Activated T-cell treated with anti-CD3 and anti-CD28 coated beads for 48 hours (primary cell): ENCODE data around the gene TMIGD1.
A peak's percentile ranks its signal among the peaks of the same experiment; 100 is the strongest.

Source experiments
- DNase-seq: peaks from one replicate; pipeline ENCODE4 v3.0.0-alpha.2; 2020; ENCODE audit warnings: low read depth

Gene TMIGD1, protein sequence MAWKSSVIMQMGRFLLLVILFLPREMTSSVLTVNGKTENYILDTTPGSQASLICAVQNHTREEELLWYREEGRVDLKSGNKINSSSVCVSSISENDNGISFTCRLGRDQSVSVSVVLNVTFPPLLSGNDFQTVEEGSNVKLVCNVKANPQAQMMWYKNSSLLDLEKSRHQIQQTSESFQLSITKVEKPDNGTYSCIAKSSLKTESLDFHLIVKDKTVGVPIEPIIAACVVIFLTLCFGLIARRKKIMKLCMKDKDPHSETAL

DNA sequence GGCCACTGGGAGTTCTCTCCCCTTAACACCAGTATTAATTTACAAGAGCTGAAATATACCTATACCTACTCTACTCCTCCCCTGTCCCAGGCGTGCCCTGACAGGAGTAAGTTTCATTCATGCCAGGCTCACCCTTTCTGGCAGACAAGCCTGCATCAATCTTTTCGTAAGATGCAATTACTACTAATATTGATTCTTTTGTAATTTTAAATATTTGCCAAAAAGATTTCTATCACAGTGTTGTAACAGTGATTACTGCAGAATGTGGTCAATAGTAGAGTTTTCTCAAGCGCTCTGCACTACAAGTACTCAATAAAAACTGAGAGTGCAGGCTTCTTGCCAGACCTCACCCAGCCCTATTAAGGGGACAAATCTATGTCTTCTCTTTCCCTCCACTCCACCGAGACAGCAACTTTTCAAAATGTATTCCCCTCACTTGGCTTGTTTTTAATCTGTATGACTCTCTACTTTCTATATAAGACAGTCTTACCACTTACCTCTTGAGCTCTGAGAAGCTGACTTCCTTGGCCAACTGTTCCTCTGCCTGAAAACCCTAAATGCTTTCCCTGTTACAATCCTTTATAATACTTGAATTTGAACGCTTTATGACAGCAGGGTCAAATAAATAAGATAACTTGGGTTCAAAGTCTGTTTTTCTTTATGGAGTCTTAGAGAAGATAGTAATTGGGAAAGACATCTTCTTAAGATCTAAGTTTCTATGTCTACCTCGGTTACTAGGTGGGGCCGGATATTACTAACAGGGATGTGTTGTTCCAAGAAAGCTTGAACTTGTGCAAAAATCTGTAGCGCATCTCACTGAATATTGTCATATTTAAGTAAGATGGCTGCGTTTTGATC is at the start of gene TMIGD1:
Gene TMIGD1 (minus strand): TSS at position 555 of the 858 bp plus-strand sequence. CDS start 1,924 bp downstream, outside the sequence.
- DNase-seq = no peak

DNA sequence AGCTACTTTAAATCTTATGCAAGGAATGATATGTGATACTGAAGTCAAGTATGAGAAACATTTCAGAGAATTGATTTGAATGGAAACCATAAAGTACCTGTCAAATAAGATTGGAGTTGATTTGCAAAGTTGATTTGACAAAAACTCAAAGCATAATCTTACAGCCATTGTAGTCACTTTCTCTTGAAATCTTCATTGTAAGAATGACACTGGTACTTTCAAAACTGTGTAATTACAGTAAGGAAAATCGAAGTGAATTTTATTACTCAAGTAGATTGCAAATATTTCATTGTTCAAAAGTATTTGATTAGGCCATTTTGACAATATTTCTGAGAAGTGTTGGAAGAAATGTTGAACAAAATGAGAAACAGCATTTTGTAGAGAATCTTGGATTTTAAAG is 48.5 kb upstream of the TMIGD1 start:
- DNase-seq = no peak

DNA sequence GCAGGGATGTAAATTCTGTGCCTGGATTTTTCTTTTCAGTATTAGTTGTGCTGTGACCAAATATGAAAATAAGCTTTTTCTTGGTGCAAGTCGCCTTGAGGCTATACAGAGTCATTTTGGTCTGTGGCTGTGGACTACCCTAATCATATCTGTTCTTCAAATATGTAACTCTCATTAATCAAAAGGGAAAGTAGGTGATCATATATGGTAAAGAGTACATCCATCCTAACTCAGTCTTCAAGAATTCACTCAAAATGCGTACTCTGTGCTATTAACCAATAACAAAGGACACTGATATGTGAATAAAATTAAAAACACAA is 47.4 kb upstream of the TMIGD1 start:
- no peak for DNase-seq

DNA sequence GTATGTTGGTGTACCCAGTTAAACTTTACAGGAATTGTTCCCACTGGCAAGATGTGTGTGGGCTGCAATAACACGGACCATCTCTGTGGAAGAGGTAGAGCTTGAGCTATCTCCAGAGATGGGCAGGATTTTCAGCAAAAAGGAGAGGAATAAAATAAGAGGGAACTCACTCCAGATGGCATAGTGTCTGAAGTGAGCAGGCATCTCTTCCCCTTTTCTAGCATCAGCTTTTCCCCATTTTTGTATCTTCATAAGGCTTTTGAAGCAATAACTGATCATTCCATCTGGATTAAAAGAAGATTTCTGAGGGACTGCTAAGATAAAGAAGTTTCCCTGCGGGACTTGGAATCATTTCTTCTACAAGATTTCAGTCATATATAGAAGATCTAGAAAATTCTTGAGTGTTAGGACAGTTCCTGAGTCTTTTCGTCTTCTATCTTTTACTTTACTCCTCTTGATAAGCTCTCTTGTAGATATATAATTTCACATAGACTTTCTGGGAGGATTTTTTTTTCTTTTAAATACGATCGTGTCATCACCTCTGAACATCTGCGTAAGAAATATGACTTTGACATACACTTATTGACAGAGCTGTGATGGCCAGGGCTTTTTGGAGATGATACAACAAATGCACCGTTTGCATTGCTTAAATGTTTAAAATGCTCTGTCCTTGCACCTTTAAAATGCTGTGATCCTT is 46.9 kb upstream of the TMIGD1 start:
- DNase-seq = no peak

DNA sequence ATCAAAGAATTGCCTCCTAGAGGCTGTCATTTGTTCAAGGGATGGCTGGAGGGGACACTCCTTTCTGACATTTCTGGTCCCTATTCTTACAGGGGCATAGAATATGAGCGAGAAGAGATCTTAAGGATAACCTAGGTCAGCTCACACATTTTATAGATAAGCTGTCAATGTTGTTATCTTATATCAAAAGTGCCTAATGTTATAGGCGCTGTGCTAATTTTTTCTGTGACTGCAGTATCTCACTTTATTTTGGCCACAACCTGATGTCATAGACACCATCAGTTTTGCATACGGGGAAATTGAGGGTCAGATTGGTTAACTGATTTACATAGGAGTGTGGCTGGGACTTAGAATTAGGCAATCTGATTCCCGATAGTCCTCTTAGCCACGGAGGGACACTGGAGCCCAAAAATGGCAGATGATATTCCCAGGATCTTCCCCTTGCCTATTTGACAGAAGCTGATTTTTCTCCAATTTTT is 46.1 kb upstream of the TMIGD1 start:
- DNase-seq = no peak

DNA sequence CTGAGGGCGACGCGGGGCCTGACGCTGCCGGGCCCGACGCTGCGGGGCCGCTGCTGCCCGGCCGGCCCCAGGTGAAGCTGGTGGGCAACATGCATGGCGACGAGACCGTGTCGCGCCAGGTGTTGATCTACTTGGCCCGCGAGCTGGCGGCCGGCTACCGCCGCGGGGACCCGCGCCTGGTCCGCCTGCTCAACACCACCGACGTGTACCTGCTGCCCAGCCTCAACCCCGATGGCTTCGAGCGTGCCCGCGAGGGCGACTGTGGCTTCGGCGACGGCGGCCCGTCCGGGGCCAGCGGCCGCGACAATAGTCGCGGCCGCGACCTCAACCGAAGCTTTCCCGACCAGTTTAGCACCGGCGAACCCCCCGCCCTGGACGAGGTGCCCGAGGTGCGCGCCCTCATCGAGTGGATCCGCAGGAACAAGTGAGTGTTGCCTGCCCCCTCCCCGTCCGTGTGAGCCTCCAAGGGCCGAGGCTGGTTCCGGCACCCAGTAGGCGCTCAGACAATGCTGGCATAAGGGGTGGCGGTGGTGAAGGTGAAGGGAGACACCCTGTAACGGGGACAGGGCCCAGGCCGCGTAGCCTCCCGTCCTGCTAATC is 45.5 kb upstream of the TMIGD1 start:
- DNase-seq = peak; percentile 27

DNA sequence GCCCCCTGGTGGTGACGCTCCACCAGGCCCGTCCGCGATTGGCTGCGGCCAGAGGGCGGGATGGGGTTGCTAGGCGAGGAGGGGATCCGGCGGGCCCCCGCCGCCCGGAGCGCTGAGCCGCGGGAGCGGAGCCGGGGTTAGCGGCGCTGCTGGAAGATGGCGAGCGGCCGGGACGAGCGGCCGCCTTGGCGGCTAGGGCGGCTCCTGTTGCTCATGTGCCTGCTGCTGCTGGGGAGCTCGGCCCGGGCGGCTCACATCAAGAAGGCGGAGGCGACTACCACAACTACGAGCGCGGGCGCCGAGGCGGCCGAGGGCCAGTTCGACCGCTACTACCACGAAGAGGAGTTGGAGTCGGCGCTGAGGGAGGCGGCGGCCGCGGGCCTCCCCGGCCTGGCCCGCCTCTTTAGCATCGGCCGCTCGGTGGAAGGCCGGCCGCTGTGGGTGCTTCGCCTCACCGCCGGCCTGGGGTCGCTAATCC is 45.0 kb upstream of the TMIGD1 start, which contains the start of gene CPD:
Gene CPD (plus strand): TSS at position 103 of the 478 bp plus-strand sequence. CDS start 54 bp downstream, at position 157.
- peak; percentile 96 for DNase-seq

DNA sequence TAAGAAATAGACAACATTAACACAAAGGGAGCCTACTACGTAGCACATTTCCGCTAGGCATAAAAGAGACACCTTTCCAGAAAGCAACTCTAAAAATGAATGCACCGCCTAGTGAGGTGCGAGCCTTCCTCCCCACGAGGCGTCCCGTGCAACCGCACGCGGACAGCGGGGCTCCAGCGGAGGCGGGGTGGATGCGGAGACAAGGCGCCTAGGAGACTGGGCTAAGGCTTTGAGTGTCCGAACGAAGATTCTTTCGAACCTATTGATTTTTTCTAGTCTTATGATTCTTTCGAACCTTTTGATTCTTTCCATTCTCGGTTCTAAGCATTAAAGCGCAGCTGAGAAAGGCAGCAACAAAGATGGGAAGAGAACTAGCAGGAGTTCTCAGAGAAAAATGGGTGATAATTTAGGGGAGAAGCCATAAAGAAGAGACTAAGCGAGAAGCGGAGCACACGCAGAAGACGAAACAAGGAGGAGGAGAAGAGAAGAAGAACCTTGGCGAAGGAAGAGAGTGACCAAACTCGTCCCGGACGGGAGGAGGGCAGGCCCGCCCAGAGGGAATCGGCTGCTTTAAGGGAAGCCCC is 44.5 kb upstream of the TMIGD1 start:
- DNase-seq = peak; percentile 46

DNA sequence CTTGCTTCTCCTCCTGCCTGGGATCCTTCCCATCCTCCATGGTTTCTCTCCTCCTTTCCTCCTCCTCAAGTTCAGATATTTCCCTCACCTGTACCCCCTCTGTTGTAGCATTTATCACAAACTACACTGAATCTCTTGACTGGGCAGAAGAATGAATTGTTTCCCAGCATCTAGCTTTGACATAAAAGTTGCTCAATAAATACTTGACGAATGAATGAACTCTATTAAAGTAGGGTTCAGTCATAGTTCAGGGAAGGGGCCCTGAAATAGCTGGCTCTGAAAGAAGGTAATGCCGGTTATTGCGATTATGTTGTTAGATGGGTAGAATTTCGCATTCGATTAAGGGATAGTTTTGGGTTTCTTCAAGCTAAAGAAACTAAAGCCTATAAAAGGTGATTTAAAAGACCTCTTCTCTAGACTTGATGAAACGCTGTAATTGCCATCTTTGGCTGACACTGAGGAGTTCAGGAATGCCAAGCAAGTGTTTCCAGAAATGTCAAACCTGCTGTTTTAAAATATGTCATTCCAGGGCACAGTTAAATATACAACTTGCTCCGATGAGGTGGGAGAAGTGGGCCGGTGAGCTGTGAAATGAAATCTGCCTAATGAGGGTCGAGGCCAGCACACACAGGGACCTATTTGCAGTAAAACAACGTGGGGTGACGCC is 43.9 kb upstream of the TMIGD1 start:
- no peak for DNase-seq

DNA sequence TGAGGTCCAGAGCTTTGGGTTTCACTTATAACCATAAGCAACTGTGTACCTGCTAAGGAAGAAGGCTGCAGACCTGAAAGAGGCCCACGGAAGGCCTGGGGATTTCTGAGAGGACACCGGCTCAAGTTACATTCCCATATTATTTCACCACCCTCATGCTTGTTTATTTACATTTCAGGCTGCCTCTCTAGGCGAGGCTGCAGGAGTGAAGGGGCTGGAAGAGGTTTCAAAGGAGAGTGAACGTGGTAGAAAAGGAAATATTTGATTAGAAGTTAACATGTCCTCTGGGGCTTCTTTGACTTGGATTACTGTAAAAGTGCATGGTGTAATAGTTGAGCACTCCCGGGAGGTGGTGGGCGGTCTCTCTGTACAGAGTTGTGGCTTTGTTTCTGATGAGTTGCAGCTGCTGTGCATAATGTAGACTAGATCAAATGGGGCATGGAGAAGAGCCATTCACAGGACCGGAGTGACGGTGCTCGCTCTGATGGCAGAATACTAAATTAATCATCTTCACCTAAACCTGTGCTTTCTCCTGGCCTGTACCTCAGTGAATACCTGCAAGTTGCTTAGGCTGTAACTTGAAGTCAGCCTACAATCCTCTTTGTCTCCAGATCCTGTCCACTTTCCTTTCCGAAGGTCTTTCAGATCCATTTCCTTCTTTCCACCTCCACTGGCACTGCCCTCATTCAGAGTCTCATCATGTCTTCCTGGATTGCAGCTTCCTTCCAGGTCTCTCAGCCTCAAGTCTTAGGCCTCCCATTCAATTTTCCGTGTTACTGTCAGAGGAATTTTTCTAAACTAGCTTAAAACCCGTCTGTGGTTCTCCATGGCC is 43.0 kb upstream of the TMIGD1 start:
- DNase-seq = peak; percentile 57

DNA sequence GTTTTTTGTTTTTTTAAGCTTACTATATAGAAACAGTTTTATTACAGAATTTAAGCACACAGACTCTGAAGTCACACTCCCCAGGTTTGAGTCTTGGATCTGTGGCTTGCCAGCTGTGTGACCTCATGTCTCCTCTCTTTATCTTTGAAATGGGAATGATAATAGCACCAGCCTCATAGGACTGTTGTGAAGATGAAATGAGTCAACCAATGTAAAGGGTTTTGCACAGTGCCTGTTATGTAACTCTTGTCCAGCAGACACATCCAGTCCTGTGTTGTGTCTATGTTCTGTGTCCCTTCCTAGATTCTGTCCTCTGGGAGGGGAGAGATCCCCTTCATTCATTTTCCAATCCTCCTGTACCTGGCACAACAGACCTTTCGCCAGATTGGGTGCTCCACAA is 41.8 kb upstream of the TMIGD1 start:
- no peak for DNase-seq

DNA sequence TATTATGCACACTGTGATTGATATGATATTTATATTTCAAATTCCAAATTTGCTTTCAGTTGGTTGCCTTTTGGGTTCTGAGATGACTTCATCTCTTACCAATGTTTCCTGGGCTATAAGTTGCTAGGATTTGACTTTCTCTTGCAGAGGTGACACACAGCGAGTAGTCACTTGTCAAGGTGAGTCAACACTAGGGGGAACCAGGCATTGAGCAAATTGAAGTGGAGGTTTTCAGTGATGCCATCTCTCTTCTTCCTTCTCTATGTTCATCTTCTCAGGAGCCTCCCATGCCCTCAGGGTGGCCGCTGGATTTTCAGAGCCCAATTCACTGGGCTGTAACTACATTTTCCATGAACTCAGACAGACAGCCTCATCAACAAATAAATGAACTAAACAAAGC is 38.9 kb upstream of the TMIGD1 start:
- no peak for DNase-seq

DNA sequence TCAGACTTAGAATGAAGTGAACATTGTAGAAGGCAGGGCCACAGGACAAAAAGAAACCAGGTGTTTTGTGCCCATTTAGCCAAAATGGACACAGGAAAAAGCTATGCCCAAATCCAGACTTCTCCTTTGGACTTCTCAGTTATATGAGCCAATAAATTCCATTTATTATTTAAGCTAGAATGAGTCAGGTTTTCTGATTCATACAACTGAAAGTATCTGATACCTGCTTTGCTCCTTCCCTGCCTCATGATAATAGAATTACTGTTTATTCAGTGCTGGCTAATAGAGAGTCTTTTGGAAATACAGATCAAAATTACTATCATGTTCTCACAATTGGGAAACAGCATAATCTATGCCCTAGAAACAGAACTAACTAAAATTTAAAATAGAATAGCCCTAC is 36.1 kb upstream of the TMIGD1 start:
- DNase-seq = no peak

DNA sequence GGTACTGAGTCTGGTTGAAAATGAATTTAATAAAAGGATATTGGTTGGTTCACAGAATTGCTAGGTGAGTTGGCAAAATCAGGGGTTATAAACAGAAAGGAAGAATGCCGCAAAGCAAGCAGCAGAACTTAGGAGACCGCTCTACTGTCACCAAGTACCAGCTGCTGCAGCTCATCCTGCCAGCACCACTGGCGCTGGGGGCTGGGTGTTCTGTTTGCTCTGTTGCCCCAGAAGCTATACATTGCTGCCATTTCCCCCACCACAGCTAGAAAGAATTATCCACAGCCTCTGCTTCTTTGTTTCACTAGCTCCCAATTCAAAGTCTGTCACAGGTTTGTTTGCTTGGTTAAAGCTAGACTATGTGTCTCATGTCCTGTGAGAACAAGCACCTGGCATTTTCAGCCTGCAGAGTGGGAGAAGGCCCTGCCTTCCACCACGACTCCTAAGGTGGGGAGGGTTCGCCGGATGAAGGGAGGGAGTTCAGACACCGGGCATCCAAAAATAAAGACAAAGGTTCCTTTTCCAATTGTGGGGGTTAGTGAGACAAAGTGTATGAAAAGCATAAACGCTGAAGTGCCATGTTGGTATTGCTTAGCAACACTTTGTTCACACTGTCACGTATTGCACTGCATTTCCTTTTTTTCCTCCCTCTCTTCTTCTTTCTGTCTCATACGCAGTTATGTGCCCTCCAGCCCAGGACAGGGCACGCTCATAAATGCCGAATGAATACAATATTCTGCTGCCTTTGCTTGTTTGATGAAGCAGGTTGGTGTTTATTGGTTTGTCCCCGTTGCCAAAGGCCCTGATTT is 35.3 kb upstream of the TMIGD1 start:
- DNase-seq = no peak

DNA sequence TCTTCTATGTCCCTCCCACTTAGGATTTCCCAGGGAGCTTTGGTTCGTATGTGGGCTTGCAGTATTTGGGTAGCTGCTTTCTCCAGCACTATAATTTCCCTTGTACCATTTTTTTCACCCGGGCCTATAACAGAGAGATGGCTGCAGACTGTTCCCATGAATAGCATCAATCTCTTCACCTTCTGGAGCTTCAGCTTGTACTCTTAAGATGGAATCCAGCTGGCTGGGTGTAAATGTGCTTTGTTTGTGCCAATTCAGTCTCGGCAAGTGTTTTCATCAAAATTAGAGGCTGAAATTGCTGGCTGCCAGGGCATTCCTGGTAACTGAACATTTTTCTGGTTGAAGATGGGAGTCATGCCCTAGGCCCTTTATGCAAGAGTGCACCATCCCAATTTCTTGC is 32.7 kb upstream of the TMIGD1 start:
- no peak for DNase-seq

DNA sequence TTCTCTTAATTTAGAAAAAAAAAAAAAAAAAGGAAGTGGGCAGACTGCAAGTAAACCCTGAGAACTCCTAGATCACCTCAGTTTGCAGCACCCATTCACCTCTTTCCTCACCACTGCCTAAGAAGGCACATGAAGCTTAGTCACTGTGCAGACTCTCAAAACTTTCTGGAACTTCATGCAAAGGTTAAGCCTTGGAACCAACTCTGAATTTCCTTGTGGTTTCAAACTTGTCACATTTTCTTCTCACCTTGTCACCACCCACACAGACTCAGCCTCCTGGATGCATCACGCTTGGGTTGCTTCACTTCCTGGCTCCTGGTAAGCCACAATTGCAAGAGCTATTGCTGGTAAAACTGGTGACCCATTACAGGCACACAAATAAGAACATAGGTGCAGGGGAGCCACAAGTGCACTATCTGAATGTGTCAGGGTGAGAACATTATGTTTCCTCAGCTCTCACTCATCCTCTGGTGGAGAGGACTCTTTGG is 29.9 kb upstream of the TMIGD1 start:
- DNase-seq = peak; percentile 74

DNA sequence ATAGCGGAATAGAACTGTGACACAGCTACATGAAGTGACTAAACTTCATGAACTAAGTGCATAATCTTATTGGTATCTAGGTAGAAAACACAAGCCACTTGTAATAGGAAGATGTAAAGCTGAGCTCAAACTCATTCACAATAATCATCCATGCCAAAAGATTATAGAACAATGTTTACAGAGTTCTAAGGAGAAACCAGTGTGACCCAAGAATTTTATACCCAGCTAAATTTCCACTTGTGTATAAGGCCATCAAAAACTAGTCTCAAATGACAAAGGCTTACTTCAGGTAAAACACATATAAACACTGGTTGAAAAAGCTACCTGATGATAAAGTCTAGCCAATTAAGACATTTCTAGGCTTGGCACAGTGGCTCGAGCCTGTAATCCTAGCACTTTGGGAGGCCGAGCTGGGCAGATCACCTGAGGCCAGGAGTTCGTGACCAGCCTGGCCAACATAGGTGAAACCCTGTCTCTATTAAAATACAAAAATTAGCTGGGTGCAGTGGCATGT is 28.0 kb upstream of the TMIGD1 start:
- DNase-seq = no peak

DNA sequence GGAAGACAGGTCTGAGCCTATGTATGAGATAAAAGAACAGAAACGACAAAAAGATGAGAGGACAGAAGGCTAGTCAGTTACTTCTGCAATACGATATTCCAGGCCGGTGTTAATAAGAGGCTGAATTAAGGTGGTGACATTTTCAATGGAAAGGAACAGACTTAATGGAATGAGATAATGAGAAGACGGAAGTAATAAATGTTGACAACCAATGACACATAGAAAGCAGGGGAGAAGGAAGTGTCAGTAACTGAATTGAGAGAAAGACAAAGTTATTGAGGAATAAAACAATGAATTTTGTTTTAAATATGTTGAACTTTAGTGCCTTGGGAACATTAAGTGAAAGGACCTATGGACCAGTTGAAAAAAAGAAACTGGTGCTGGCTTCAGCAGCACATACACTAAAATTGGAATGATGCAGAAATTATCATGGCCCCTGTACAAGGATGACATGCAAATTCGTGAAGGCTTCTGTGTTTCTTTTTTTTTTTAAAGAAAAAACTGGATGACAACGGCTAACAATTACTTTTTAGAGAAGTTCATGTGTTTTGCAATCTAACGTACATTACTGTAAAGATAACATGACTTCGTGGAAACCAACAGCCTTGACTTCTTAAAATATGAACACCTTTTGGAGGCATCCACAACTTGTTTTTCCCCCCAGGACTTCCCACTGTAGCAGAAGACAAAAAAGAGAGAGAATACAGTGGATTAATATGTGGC is 26.4 kb upstream of the TMIGD1 start:
- DNase-seq = no peak
